Activated CD4-positive, CD25-positive, alpha-beta regulatory T cell treated with anti-CD3 and anti-CD28 coated beads, Interleukin-2, amount 50 U/mL, for 16 hours (primary cell): ENCODE data around the gene FAM240B.

Source experiments
- DNase-seq: peaks from one replicate; pipeline ENCODE4 v3.0.0-alpha.2; 2020; ENCODE audit warnings: low read depth, low spot score

The FAM240B gene

GRCh38 chr9:38720083-38720745 is at the start of gene FAM240B:
TSS of gene FAM240B (minus strand) at chr9:38720133. CDS start at chr9:38703999, 16,134 bp downstream.
- no peak for DNase-seq

DNA sequence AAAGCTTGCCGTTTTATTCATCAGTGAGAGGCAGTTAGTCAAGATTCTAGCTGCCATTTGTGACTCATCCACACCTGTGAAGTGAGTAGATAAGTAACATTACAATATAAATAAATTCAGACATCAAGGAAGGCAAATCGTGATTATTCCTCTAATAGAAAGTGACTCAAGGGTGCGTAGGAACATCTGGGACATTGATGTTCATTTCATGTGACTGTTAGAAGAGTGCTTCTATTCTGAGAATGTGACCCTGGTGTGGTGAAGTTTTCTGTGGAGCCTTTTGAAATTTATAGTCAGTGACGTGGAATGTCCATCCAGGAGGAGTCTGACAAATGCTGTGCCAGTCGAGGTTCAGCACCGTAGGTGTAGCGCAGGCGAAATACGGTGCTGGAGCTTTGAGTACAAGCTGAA is 48.4 kb upstream of the FAM240B start:
- DNase-seq = no peak

DNA sequence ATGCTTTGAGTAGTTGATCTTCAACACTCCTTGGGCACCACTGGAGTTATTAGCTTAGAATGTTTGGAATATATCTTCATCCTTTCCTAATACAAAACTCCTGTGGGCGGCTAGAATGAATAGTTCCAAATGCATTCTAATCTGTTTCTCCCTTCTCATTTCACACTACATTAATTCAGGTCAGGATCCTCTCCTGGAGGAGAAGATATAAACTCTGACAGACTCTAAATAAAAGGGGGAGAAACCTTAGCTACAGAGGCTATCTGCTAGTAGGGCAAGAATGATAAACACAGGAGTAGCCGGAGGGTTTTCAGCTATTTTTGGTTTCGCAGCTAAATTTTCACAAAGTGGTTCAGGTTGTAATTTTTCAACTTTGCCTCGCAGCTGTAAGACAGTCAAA is 45.2 kb upstream of the FAM240B start:
- DNase-seq = no peak

DNA sequence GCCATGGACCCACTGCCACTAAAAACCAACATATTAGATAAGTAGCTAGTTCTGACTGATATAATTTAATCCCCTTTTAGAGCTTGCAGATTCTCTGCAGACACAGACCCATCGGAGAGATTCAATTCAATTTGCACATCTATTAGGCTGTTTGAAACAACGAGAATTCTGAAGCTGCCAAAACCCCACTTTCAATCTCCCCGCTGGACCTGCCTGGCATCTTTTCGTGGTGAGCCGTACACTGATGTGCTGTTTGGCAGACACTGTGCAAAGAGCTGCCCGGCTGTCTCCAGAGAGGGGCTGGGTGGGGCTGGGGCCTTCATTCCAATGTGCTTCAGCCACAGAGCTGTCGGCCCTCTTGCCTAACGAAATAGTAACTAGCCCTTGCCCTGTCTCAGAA is 42.1 kb upstream of the FAM240B start:
- DNase-seq = no peak

- no peak for DNase-seq
Measured at GRCh38 chr9:38761339-38761738, 41.4 kb upstream of the FAM240B start.

- DNase-seq = no peak
Measured at GRCh38 chr9:38756702-38757101, 36.8 kb upstream of the FAM240B start.

DNA sequence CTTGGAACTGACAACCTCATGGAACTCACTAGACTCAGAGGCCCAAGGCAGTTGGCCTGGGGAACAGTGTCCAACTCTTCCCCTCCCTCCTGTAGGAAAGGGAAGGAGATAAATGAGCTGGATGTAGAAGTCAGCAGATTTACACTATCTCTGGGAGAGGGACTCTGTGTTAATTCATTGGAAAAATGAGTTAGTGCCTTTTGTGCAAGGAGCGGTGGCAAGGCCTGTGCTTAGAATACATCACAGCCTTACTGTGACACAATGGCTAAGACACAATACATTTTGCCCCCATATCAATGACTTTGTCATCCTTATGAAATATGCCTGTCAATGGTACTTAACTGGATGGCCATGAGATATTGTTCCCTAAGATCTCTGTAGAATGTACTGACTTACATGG is 28.0 kb upstream of the FAM240B start:
- DNase-seq = no peak

GRCh38 chr9:38747067-38747466 is 27.1 kb upstream of the FAM240B start:
- no peak for DNase-seq

- no peak for DNase-seq
Measured at GRCh38 chr9:38746303-38746702, 26.4 kb upstream of the FAM240B start.

GRCh38 chr9:38744484-38744883 is 24.6 kb upstream of the FAM240B start:
- DNase-seq = no peak

- no peak for DNase-seq
Measured at GRCh38 chr9:38737246-38737645, 17.3 kb upstream of the FAM240B start.

DNA sequence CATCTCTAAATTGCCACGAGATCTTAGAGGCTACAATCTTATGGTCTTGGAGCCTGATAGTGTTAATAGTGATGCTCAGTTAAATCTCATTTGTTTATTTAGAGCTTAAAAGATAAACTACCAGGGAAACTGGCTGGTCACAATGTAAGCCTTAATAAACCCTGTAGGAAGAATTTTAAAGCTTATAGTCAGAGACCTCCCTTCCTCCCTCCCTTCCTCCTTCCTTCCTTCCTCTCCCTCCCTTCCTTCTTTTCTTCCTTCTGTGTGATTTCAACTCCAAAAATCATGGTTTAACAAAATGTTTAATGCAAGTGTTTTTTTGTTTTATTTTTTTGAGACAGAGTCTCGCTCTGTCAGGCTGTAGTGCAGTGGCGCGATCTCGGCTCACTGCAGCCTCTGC is 14.9 kb upstream of the FAM240B start:
- no peak for DNase-seq

DNA sequence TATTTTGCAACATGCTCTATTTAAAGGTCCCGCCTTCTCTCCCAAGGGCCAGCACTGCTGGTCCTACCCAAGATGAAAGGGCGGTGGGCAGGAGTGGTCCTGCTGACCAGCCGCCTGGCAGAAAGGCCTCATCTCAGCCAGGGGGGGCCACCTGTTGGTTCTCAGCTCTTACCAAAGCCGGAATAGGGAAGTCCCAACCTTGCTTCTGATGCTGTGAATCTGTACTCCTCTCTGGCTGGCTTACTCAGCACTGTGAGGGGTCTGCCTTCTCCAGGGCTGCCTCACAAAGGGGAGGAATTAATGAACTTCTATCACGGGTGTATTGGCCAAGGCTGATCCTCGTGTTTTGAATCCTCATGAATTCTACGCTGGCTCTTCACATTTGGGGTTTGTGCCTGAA is 13.6 kb upstream of the FAM240B start:
- DNase-seq = no peak

- no peak for DNase-seq
Measured at GRCh38 chr9:38732885-38733284, 13.0 kb upstream of the FAM240B start.

DNA sequence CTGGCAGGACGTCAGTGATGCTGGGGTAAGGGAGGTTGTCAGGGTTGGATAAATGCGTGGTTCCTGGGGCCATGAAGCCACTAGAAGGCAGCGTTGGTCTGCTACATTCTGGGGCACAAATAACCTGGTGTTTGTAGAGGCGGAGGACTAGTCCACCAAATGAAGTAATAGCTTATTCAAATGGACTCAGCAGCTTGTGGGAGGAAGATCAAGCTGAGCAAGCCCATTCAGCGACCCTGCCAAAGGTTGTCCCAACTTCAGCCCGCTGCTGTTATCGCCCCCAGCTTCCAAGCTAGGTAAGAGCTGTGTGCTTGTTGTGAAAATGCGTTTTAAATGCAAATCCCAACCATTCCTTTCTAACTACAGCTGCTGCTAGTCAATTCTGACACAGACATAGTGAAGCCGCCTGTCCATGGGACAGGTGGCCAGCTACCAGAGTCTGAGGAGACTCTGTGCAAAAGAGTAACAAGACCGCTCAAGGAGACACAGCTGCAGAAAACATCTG is 7.6 kb upstream of the FAM240B start:
- no peak for DNase-seq

- no peak for DNase-seq
Measured at GRCh38 chr9:38724754-38725153, 4.8 kb upstream of the FAM240B start.

DNA sequence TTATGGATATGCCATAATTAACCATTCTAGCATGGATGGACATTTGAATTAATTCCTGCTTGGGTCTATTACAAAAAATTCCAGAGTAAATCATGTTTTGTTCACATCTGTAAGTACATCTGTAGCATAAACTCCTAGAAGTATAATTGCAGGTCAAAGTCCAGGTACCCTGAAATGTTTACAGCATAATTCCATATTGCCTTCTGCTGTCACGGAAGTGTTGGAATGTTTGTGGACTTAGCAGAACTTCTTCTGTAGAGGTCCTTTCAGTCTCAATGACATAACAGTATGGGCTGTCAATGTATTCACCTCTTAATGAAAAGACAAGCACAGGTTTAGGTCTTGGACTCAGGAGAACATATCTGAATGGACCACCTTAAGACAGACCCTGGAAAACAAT is 1.8 kb downstream of the FAM240B start:
- no peak for DNase-seq

- DNase-seq = no peak
Measured at GRCh38 chr9:38715684-38716083, 4.2 kb downstream of the FAM240B start.

- no peak for DNase-seq
Measured at GRCh38 chr9:38713426-38713825, 6.5 kb downstream of the FAM240B start.

- no peak for DNase-seq
Measured at GRCh38 chr9:38708759-38709158, 11.2 kb downstream of the FAM240B start.

DNA sequence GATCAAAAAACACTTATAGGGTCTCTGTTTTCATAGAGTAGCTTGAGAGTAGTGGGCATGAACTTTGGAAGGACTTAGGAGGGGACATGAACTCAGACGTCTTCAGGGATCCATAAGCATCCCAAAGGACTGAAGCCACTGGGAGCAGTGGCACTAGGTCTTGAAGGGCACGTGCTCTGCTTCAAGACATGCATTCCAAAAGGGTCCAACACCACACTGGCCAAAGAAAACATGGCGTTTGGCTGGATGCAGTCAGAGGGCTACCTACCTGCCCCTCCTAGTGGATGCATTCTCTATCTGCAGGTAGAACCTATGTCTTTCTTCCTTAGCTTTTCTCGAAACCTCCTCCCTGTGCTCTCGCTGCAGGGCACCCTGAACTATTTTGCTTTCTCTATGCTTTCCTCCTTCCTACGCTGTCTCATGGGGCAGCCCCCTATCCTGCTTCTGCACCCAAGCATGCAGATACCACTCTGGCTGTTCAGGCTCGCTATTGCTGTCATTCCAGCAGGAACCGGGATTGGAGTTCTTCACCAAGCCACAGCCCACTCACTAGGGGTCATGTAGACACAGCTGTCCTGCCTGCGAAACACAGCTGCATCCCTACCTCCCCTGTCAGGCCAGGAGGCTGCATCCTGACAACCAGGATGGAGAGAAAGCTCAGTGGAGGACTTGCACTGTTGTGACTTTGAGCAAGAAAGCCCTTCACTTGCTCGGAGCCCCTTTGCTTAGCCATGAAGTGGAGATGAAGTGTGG is 11.9 kb downstream of the FAM240B start:
- no peak for DNase-seq

GRCh38 chr9:38706493-38706892 is 13.4 kb downstream of the FAM240B start:
- DNase-seq = no peak

GRCh38 chr9:38705917-38706316 is 14.0 kb downstream of the FAM240B start:
- no peak for DNase-seq
